H1 (cell line): Measurements from ENCODE around the gene FNIP2.

Experiments used
- KDM4A ChIP-seq: IDR thresholded peaks from one replicate; pipeline ENCODE4 v1.7.1; 2012; ENCODE audit warnings: low read depth, mild to moderate bottlenecking, moderate library complexity, low read length, inconsistent platforms; ENCODE audit not compliant: severe bottlenecking
- RFX5 ChIP-seq: IDR thresholded peaks from 2 replicates; pipeline ENCODE4 v1.6.1; 2011; ENCODE audit warnings: low read depth, low read length, improper control_type of control experiment, borderline replicate concordance
- TAF1 ChIP-seq: IDR thresholded peaks from 2 replicates; pipeline ENCODE4 v1.6.1; 2011; ENCODE audit warnings: mild to moderate bottlenecking, low read depth, low read length

DNA sequence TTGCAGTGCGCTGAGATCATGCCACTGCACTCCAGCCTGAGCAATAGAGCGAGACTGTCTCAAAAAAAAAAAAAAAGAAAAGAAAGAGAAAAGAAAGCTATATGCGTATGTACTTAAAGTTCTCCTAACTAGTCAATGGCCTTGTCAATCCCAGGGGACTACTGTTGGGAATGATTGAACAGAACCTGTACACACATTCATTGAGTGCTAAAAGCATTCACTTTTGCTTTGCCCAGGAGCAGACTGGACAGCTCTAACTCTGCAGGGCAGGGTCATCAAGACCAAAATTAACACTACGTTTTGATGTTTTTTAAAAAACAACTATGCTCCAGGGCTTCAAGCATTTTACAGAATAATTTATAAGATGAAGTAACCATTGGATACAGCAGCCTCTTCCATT is 106.2 kb downstream of the FNIP2 start:
- TF ChIP-seq KDM4A (no peak), RFX5 (no peak), TAF1 (no peak)
